ENCODE data around the gene CARF.
"Not testable (repeated sequence)": the region's sequence is repeated elsewhere in the genome, so short reads cannot be mapped to it uniquely, and the experiment has no call there.

CARF gene

DNA sequence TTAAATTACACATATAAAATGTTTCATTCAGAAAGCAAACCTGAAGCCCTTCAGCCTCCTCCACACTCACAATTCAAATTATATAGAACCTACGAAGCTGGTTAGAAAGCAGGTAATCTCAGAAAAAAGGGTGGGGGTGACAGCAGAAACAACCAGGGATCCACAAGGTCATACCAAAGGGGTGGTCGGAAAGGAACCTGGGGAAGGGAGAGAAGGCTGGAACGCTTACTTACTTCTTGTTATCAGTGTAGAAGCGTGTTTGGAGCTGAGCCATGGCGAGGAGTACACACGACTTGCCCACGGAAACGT is 918 bp upstream of the CARF start:
- Mint-ChIP-seq H3K4me1 (ENCODE audit: low read depth) (peaks cover 36% of the 10 kb centered on the region), H3K4me3 (peak overlapping the region; percentile 95), H3K9me3 (no peaks in the 10 kb centered on the region), H3K36me3 (ENCODE audit: low read depth) (peaks cover 23% of the 10 kb centered on the region), H3K27me3 (no peaks in the 10 kb centered on the region), H3K27ac (peak overlapping the region; percentile 99)

DNA sequence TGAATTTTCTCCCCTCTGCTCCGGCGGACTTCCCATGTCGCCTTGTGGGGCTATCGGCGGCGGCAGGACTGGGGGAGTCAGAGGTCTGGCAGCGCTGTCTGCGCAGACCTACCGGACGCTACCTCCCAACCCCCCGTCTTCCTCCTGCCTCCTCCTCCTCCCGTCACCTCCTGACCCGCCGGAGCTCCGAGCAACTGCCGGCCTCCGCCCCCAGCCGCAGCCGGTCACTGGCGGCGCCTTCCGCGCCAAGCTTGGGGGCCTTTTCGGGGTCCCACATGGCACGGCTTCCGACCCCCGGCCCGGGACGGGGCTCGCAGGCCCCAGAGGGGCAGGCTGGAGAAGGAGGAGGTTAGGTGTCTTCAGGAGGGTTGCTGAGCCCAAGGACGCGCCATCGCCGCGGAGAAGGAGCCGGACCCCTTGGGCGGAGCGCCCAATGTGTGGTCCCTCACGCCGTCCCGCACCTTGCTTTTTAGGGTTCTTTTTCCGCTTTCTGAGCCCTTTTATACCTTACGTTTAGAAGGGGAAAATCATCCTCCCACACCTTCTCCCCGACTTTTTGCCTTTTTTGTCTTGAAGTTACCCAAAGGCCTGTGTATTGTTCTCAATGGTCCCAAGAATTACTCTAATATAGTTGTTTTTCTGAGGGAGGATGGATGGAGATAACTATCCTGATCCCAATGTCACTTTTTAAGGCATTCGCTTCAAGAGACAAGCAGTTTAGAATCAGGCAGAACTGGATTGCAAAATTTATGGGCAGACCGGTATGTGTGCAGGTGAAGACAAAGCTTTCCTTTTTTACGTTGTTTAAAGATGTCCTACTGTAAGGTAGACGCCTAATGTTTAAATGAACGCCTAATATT is 497 bp downstream of the CARF start:
- H3K36me3 Mint-ChIP-seq (ENCODE audit: low read depth), result not testable (repeated sequence)

DNA sequence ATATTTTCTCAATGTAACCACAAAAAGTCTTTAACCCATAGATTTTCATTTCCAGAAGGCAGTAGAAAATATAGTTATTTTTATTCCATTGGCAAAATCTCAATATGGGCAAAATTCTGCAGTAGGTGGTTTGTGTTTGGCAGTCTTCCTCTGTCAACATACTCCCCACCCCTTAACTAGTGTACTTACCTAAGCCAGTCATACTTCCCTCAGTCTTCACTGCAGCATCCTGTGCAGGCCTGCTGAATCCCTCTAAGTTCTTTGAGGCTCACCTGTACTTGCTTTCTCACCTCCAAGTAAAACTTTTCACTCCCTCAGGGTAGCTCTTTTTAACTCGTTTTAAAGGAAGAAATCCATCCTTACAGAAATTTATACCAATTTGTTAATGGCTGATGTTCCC is 6.8 kb downstream of the CARF start:
- Mint-ChIP-seq H3K36me3 (ENCODE audit: low read depth) (peaks cover 5% of the 10 kb centered on the region), H3K4me3 (no peak overlapping the region), H3K9me3 (no peaks in the 10 kb centered on the region), H3K4me1 (ENCODE audit: low read depth) (no peaks in the 10 kb centered on the region), H3K27me3 (no peaks in the 10 kb centered on the region), H3K27ac (no peak overlapping the region)

More for the DNA sequence above, 497 bp downstream of the CARF start:
- Mint-ChIP-seq H3K27ac (peak overlapping the region; percentile 99), H3K4me1 (ENCODE audit: low read depth) (peaks cover 36% of the 10 kb centered on the region), H3K4me3 (peak overlapping the region; percentile 95)
- not testable (repeated sequence) for H3K27me3 Mint-ChIP-seq, H3K9me3 Mint-ChIP-seq

DNA sequence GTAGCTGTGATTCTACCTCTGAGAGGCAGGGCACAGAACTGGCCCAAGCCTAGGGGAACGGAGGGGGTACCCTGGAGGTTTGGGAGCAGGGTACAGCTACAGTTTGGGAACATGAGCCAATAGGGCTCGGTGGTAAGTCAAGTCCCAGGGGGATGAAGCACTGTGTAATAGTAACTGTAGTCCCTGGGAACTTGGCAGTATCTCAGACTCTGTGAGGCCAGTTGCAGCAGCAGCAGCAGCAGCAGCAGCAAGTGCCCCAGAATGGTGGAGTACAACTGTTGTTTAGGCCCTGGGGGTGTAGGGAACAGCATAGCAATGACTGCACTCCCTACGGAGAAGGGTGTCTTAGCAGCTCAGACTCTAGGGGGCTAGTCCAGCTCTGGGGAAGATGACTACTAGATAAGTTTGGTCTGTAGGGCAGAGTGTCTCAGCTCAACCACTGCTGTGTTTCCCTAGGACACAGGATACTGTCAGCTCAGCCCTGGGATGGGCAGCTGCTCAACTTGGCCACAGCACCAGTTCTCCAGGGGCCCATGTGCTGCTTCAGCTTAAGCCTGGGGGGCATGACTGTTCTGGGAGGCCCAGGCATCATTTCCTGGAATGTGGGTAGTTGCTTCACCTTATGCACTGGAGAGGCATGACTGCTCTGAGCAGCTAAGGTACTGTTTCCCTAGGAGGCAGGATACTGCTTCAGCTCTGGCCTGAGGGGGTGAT is 20.5 kb downstream of the CARF start:
- Mint-ChIP-seq H3K27ac (no peak overlapping the region), H3K27me3 (no peaks in the 10 kb centered on the region)

DNA sequence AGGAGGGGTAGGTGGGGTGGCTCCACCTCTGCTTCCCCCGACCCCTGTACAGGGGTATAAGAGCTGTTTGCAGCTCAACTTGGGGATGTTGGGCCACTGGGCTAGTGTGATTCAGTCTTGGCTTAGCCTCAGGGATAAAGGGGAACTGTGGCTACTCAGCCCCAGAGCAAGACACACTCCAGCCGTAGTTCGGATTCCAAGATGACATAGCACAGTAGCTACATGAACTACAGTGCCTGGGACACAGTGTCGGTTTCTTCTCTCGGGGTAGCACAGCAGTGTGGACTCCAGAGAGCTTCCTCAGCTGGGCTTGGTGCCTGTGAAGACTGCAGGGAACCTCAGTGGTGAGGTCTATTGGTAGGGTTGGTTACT is 21.1 kb downstream of the CARF start:
- Mint-ChIP-seq H3K4me1 (ENCODE audit: low read depth) (no peaks in the 10 kb centered on the region), H3K4me3 (no peak overlapping the region), H3K36me3 (ENCODE audit: low read depth) (peaks cover 23% of the 10 kb centered on the region), H3K9me3 (no peaks in the 10 kb centered on the region), H3K27ac (no peak overlapping the region), H3K27me3 (no peaks in the 10 kb centered on the region)

More for the DNA sequence above, 20.5 kb downstream of the CARF start:
- Mint-ChIP-seq H3K36me3 (ENCODE audit: low read depth) (peaks cover 26% of the 10 kb centered on the region), H3K4me1 (ENCODE audit: low read depth) (no peaks in the 10 kb centered on the region), H3K4me3 (no peak overlapping the region), H3K9me3 (no peaks in the 10 kb centered on the region)

DNA sequence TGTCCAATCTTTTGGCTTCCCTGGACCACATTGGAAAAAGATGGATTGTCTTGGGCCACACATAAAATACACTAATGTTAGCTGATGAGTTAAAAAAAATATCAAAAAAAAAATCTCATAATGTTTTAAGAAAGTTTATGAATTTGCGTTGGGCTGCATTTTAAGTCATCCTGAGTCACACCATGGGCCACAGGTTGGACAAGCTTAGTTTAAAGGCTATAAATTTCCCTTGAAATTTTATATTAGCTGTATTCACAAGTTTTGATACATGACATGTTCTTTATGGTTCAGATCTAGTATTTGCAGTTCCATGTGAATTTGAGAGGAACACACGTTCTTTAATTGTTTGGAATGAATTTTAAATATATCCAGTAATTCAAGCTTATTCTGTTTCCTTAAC is 21.9 kb downstream of the CARF start:
- Mint-ChIP-seq H3K27ac (no peak overlapping the region), H3K4me3 (no peak overlapping the region)

DNA sequence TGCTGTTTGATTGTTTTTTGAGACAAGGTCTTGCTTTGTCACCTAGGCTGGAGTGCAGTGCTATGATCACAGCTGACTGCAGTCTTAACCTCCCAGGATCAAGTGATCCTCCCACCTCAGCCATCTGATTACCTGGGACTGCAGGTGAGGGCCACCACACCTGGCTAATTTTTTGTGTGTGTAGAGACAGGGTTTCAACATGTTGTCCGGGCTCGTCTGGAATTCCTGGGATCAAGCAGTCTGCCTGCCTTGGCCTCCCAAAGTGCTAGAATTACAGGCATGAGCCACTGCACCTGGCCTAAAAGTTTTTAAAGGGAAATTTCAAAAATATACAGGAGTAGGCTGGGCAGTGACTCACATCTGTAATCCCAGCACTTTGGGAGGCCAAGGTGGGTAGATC is 22.4 kb downstream of the CARF start:
- H3K27ac Mint-ChIP-seq, result no peak overlapping the region

More for the DNA sequence above, 21.9 kb downstream of the CARF start:
- H3K9me3 Mint-ChIP-seq, result no peaks in the 10 kb centered on the region
- peaks cover 24% of the 10 kb centered on the region for H3K36me3 Mint-ChIP-seq (ENCODE audit: low read depth)
- no peaks in the 10 kb centered on the region for H3K27me3 Mint-ChIP-seq
- no peaks in the 10 kb centered on the region for H3K4me1 Mint-ChIP-seq (ENCODE audit: low read depth)

DNA sequence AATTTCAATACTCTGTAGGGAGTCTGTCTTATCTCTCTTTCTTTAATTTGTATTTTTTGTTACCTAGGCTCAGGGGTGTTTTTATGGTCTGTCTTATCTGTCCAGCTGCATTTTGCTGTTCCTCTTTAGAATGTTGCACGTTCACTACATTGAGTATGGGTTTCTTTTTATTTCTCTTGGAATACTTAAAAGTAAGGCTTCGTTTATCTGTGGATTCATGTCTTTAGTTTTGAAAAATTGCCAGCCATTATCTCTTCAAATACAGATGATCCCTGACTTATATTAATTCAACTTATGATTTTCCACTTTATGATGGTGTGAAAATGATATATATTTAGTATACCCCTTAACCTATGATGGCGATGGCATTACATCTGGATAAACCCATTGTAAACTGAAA is 26.9 kb downstream of the CARF start:
- Mint-ChIP-seq H3K4me3 (no peak overlapping the region), H3K27me3 (no peaks in the 10 kb centered on the region), H3K27ac (no peak overlapping the region), H3K4me1 (ENCODE audit: low read depth) (no peaks in the 10 kb centered on the region), H3K9me3 (no peaks in the 10 kb centered on the region), H3K36me3 (ENCODE audit: low read depth) (peaks cover 20% of the 10 kb centered on the region)

More for the DNA sequence above, 22.4 kb downstream of the CARF start:
- no peaks in the 10 kb centered on the region for H3K4me1 Mint-ChIP-seq (ENCODE audit: low read depth)
- no peaks in the 10 kb centered on the region for H3K9me3 Mint-ChIP-seq
- H3K36me3 Mint-ChIP-seq (ENCODE audit: low read depth), result peaks cover 29% of the 10 kb centered on the region
- H3K27me3 Mint-ChIP-seq, result no peaks in the 10 kb centered on the region
- no peak overlapping the region for H3K4me3 Mint-ChIP-seq

DNA sequence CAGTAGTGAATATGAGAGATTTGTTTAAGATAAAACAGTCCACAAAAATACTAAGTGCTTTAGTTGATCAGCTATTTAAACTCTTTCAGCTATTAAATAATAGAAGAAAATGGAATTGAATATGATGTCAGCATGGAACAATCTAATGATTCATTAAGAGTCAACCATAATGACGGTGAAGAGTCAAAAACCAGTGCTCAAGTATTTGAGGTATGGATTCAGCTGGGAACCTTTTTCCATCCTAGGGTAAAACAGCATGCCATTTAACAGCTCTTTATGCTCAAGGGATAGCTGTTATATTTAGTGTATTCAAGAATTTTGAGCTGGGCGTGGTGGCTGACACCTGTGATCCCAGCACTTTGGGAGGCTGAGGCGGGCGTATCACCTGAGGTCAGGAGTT is 29.7 kb downstream of the CARF start:
- peaks cover 9% of the 10 kb centered on the region for H3K9me3 Mint-ChIP-seq
- peaks cover 41% of the 10 kb centered on the region for H3K36me3 Mint-ChIP-seq (ENCODE audit: low read depth)
- no peak overlapping the region for H3K4me3 Mint-ChIP-seq
- H3K4me1 Mint-ChIP-seq (ENCODE audit: low read depth), result no peaks in the 10 kb centered on the region
- H3K27me3 Mint-ChIP-seq, result no peaks in the 10 kb centered on the region
- H3K27ac Mint-ChIP-seq, result no peak overlapping the region

DNA sequence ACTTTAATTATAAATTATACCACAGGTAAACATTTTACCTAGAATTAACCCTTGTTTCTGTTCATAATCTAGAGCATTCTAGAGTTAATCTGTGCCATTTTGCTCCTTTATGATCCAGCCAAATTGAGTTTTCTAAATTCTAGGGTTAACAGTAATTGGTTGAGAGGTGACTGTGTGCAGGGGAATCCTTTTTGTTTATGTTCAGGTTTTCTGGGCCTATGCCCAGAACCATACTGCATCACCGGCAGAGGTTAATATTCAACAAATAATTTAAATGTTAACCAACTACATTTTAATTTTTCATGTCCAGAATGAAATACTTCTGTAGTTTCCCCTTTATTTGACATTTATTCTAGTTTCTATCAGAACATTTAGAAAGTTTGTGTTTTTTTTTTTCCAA is 32.3 kb downstream of the CARF start:
- no peaks in the 10 kb centered on the region for H3K4me1 Mint-ChIP-seq (ENCODE audit: low read depth)
- H3K36me3 Mint-ChIP-seq (ENCODE audit: low read depth), result peaks cover 45% of the 10 kb centered on the region
- H3K4me3 Mint-ChIP-seq, result no peak overlapping the region
- no peaks in the 10 kb centered on the region for H3K27me3 Mint-ChIP-seq
- peaks cover 14% of the 10 kb centered on the region for H3K9me3 Mint-ChIP-seq
- no peak overlapping the region for H3K27ac Mint-ChIP-seq

DNA sequence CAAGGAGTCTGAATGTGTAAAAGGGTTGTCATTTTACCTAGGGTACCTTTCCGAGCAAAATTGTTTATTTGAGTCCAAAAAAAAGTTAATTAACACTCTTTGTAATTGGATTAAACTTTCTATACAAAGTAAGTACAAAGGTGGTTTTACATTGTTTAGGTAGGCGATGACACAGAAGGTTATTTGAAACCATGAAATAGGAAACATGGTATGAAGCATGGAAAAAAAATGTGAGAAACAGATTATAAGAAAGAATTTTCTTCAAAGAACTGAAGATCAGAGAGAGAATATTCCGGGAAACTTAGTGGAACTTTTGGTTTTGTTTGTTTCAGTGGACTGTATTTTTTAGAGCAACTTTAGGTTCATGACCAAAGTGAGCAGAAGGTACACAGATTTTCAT is 32.7 kb downstream of the CARF start:
- peaks cover 14% of the 10 kb centered on the region for H3K9me3 Mint-ChIP-seq
- no peak overlapping the region for H3K27ac Mint-ChIP-seq
- H3K4me1 Mint-ChIP-seq (ENCODE audit: low read depth), result no peaks in the 10 kb centered on the region
- peaks cover 43% of the 10 kb centered on the region for H3K36me3 Mint-ChIP-seq (ENCODE audit: low read depth)
- H3K27me3 Mint-ChIP-seq, result no peaks in the 10 kb centered on the region
- H3K4me3 Mint-ChIP-seq, result no peak overlapping the region

DNA sequence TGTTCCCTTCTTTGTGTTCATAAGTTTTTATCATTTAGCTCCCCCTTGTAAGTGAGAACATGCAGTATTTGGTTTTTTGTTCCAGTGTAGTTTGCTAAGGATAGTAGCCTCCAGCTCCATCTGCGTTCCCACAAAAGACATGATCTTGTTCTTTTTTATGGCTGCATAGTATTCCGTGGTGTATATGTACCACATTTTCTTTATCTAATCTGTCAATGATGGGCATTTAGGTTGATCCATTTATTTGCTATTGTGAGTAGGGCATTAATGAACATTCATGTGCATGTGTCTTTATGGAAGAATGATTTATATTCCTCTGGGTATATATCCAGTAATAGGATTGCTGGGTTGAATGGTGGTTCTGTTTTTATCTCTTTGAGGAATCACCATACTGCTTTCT is 33.4 kb downstream of the CARF start:
- H3K9me3 Mint-ChIP-seq, result peaks cover 14% of the 10 kb centered on the region
- peaks cover 43% of the 10 kb centered on the region for H3K36me3 Mint-ChIP-seq (ENCODE audit: low read depth)
- H3K27ac Mint-ChIP-seq, result no peak overlapping the region

DNA sequence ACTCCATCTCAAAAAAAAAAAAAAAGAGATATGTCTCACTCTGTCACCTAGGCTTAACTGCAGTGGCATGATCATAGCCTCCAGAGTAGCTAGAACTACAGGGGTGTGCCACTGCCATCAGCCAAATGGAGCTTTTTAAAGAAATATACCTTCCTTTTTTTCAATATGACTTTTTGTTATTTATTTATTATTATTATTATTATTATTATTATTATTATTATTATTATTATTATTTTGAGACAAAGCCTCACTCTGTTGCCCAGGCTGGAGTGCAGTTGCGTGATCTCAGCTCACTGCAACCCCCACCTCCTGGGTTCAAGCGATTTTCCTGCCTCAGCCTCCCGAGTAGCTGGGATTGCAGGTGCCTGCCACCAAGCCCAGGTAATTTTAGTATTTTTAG is 37.3 kb downstream of the CARF start:
- not testable (repeated sequence) for H3K4me1 Mint-ChIP-seq (ENCODE audit: low read depth); H3K4me3 Mint-ChIP-seq; H3K27ac Mint-ChIP-seq; H3K27me3 Mint-ChIP-seq
- Mint-ChIP-seq H3K36me3 (ENCODE audit: low read depth) (peaks cover 43% of the 10 kb centered on the region), H3K9me3 (peaks cover 14% of the 10 kb centered on the region)

More for the DNA sequence above, 33.4 kb downstream of the CARF start:
- H3K4me1 Mint-ChIP-seq (ENCODE audit: low read depth), result no peaks in the 10 kb centered on the region
- H3K27me3 Mint-ChIP-seq, result no peaks in the 10 kb centered on the region
- H3K4me3 Mint-ChIP-seq, result no peak overlapping the region

DNA sequence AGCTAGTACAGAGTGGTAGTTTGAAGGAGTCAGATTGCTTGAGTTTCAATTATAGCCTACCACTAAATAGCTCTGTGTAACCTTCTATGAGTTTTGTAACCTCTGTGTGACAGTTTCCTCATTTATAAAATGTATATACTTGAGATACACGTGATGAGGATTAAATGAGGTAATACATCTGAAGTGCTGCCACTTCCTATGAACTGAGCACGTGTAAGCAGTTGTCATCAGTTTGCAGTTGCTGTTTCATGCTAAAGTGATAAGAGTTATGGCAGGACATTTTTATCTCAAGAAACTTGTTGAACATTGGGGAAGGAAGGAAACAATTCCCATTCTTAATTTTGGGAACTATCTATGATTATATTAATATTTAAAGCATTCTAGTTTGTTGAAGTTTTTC is 38.5 kb downstream of the CARF start:
- H3K9me3 Mint-ChIP-seq, result peaks cover 11% of the 10 kb centered on the region
- no peak overlapping the region for H3K27ac Mint-ChIP-seq
- H3K4me3 Mint-ChIP-seq, result no peak overlapping the region
- no peaks in the 10 kb centered on the region for H3K4me1 Mint-ChIP-seq (ENCODE audit: low read depth)
- H3K27me3 Mint-ChIP-seq, result no peaks in the 10 kb centered on the region
- H3K36me3 Mint-ChIP-seq (ENCODE audit: low read depth), result peaks cover 30% of the 10 kb centered on the region

DNA sequence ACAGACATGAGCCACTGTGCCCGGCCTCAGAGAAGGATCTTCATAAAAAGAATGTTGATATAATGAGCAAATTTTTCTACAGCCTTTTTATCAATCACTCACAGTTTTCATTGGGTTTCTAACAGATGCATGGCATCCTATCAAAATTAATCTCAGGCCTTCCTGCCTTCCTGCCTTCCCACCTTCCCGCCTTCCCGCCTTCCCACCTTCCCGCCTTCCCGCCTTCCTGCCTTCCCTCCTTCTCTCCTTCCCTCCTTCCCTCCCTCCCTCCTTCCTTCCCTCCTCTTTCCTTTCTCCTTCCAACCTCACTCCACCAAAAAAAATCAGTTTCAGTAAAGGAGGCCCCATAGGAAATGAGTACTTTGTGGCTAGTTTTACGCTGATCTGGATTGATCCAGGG is 48.4 kb downstream of the CARF start:
- Mint-ChIP-seq H3K4me3 (no peak overlapping the region), H3K36me3 (ENCODE audit: low read depth) (peaks cover 18% of the 10 kb centered on the region), H3K27ac (no peak overlapping the region), H3K27me3 (no peaks in the 10 kb centered on the region), H3K4me1 (ENCODE audit: low read depth) (no peaks in the 10 kb centered on the region), H3K9me3 (no peaks in the 10 kb centered on the region)

DNA sequence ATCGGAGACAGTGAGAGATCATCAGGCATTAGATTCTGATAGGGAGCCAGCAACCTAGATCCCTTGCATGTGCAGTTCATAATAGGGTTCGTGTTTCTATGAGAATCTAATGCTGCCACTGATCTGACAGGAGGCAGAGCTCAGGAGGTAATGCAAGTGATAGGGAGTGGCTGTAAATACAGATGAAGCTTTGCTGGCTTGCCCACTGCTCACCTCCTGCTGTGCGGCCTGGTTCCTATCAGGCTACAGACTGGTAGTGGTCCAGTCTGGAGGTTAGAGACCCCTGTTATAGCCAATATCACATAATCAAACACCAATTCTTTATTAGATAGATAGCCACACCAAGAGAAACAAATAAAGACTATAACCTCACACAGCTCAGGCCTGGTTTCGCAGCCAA is 51.6 kb downstream of the CARF start:
- H3K9me3 Mint-ChIP-seq, result no peaks in the 10 kb centered on the region
- H3K4me1 Mint-ChIP-seq (ENCODE audit: low read depth), result peaks cover 5% of the 10 kb centered on the region
- peaks cover 8% of the 10 kb centered on the region for H3K36me3 Mint-ChIP-seq (ENCODE audit: low read depth)
- no peak overlapping the region for H3K27ac Mint-ChIP-seq
- H3K4me3 Mint-ChIP-seq, result no peak overlapping the region
- no peaks in the 10 kb centered on the region for H3K27me3 Mint-ChIP-seq
